Peyer's patch (tissue), 4 donors: Measurements from ENCODE around the gene CHST3. TPM values are rescaled to one million over a fixed set of nuclear protein-coding genes. Genes with fewer than 3 reads are reported as not detected.

Experiments
- DNase-seq, 3 donors: peaks; one replicate each; pipeline ENCODE4 v3.0.0-alpha.2; 2017 to 2019
- H3K27ac ChIP-seq, 4 donors: fragments of 200-600 bp; sonication (generic); one replicate each; pipeline ENCODE4 v1.5.1; 2016 to 2019
- H3K27me3 ChIP-seq, 2 donors: fragments of 200-600 bp; sonication (generic); one replicate each; pipeline ENCODE4 v1.5.1; 2019
- H3K36me3 ChIP-seq, 3 donors: fragments of 200-600 bp; sonication (generic); one replicate each; pipeline ENCODE4 v1.5.1; 2016 to 2019
- H3K4me1 ChIP-seq, 4 donors: fragments of 200-600 bp; sonication (generic); one replicate each; pipeline ENCODE4 v1.5.1; 2016 to 2019
- H3K4me3 ChIP-seq, 4 donors: fragments of 200-600 bp; sonication (generic); 1 replicate in 3 of 4; 2 replicates in 1 of 4; pipeline ENCODE4 v1.5.1; 2016 to 2019; ENCODE audit warnings: mild to moderate bottlenecking in 1 of 4
- H3K9me3 ChIP-seq, 4 donors: fragments of 200-600 bp; sonication (generic); one replicate each; pipeline ENCODE4 v1.5.1; 2016 to 2019; ENCODE audit warnings: mild to moderate bottlenecking in 1 of 4
- CTCF ChIP-seq, 6 experiments: fragments of 450-650 bp in 4 of 6; fragments of 200-600 bp in 2 of 6; sonication (generic) in 1 of 6; IDR thresholded peaks; one replicate each; pipeline ENCODE4 v1.5.1; 2017 to 2019; ENCODE audit warnings: antibody characterized with exemption in 6 of 6, mild to moderate bottlenecking in 3 of 6, moderate library complexity in 1 of 6
- POLR2A ChIP-seq, 2 donors: fragments of 450-650 bp; IDR thresholded peaks; one replicate each; pipeline ENCODE4 v1.5.1; 2017; ENCODE audit warnings: antibody characterized with exemption in 2 of 2, mild to moderate bottlenecking in 2 of 2, moderate library complexity in 2 of 2
- total RNA-seq, 4 donors: library from RNA; depleted of rRNA; stranded (reverse); fragments of >200 nt; gene quantifications; one replicate each; pipeline ENCODE4 v1.1.0, GENCODE V29; 2016

CHST3 gene
- total RNA-seq, 4 donors from 2014 or later = 0.88 to 9.1 (median 3.0) TPM

GRCh38 chr10:72019085-72019876 is 55.1 kb downstream of the CHST3 start:
- Histone ChIP-seq H3K4me1 (peaks cover 0 to 12% (median 1%) of the 10 kb centered on the region in 4 donors), H3K9me3 (no peaks in the 10 kb centered on the region), H3K27ac (no peak overlapping the region), H3K36me3 (no peaks in the 10 kb centered on the region), H3K4me3 (no peak overlapping the region), H3K27me3 (no peaks in the 10 kb centered on the region)
- TF ChIP-seq POLR2A (IDR thresholded peaks at IDR 0.05) = no peak
- TF ChIP-seq CTCF (IDR thresholded peaks at IDR 0.05) = no peak
- no peak for DNase-seq

- Histone ChIP-seq H3K27ac (peak overlapping the region in 1 of 4 donors; percentile 15), H3K27me3 (no peaks in the 10 kb centered on the region), H3K9me3 (no peaks in the 10 kb centered on the region), H3K36me3 (no peaks in the 10 kb centered on the region), H3K4me3 (no peak overlapping the region), H3K4me1 (peaks cover 0 to 6% (median 0%) of the 10 kb centered on the region in 4 donors)
- DNase-seq = no peak
- TF ChIP-seq CTCF (IDR thresholded peaks at IDR 0.05) = no peak
- no peak for TF ChIP-seq POLR2A (IDR thresholded peaks at IDR 0.05)
These were observed 57.0 kb downstream of the CHST3 start for GRCh38 chr10:72020914-72021809.

- H3K4me1 ChIP-seq = peaks cover 0 to 3% (median under 1%) of the 10 kb centered on the region in 4 donors
- no peaks in the 10 kb centered on the region for H3K27me3 ChIP-seq
- H3K4me3 ChIP-seq = no peak overlapping the region
- no peak for TF ChIP-seq CTCF (IDR thresholded peaks at IDR 0.05)
- no peak for TF ChIP-seq POLR2A (IDR thresholded peaks at IDR 0.05)
- DNase-seq = no peak
- H3K9me3 ChIP-seq = no peaks in the 10 kb centered on the region
- no peaks in the 10 kb centered on the region for H3K36me3 ChIP-seq
- H3K27ac ChIP-seq = no peak overlapping the region
These were observed 58.0 kb downstream of the CHST3 start for GRCh38 chr10:72022228-72022627.

- no peaks in the 10 kb centered on the region for H3K36me3 ChIP-seq
- TF ChIP-seq POLR2A (IDR thresholded peaks at IDR 0.05) (no peak), CTCF (IDR thresholded peaks at IDR 0.05) (no peak)
- peaks cover 0 to 12% (median 1%) of the 10 kb centered on the region in 4 donors for H3K4me1 ChIP-seq
- no peaks in the 10 kb centered on the region for H3K27me3 ChIP-seq
- DNase-seq = no peak
- no peaks in the 10 kb centered on the region for H3K9me3 ChIP-seq
- no peak overlapping the region for H3K27ac ChIP-seq
- no peak overlapping the region for H3K4me3 ChIP-seq
These were observed 60.4 kb downstream of the CHST3 start for GRCh38 chr10:72024596-72024995.

- no peaks in the 10 kb centered on the region for H3K9me3 ChIP-seq
- no peaks in the 10 kb centered on the region for H3K36me3 ChIP-seq
- DNase-seq = no peak
- H3K27me3 ChIP-seq = no peaks in the 10 kb centered on the region
- H3K4me3 ChIP-seq = no peak overlapping the region
- peaks cover 0 to 12% (median 1%) of the 10 kb centered on the region in 4 donors for H3K4me1 ChIP-seq
- no peak overlapping the region for H3K27ac ChIP-seq
- TF ChIP-seq CTCF (IDR thresholded peaks at IDR 0.05) (no peak), POLR2A (IDR thresholded peaks at IDR 0.05) (no peak)
These were observed 61.2 kb downstream of the CHST3 start for GRCh38 chr10:72025400-72025799.
